Neural cell (in vitro differentiated cells): ENCODE measurements around the gene CTBP2. TPM values are rescaled to one million over a fixed set of nuclear protein-coding genes. Genes with fewer than 3 reads are reported as not detected.

Source experiments
- H2AFZ ChIP-seq: fragments of 200-600, 300-800 bp; sonication (generic), shearing (Covaris generic); 2 replicates; pipeline ENCODE4 v1.6.0; 2014; ENCODE audit warnings: low read depth, mild to moderate bottlenecking, antibody characterized with exemption, low read length, moderate library complexity
- H3F3A ChIP-seq: fragments of 200-600 bp; shearing (Covaris generic); 2 replicates; pipeline ENCODE4 v1.6.1; 2016; ENCODE audit warnings: mild to moderate bottlenecking, moderate library complexity, mixed read lengths, antibody characterized with exemption, low read length; ENCODE audit not compliant: insufficient read depth, poor library complexity, severe bottlenecking
- H3K27ac ChIP-seq: fragments of 200-600, 300-800 bp; sonication (generic), shearing (Covaris generic); 2 replicates; pipeline ENCODE4 v1.5.1; 2014; ENCODE audit warnings: mild to moderate bottlenecking, low read length, moderate library complexity
- H3K27me3 ChIP-seq: fragments of 300-800, 200-600 bp; sonication (generic), shearing (Covaris generic); 2 replicates; pipeline ENCODE4 v1.6.0; 2014; ENCODE audit warnings: mild to moderate bottlenecking, low read depth, low read length, moderate library complexity; ENCODE audit not compliant: insufficient read depth
- H3K36me3 ChIP-seq: fragments of 300-800, 200-600 bp; sonication (generic), shearing (Covaris generic); 2 replicates; pipeline ENCODE4 v1.5.1; 2014; ENCODE audit warnings: mild to moderate bottlenecking, antibody characterized with exemption, low read length, moderate library complexity; ENCODE audit not compliant: insufficient read depth
- H3K4me2 ChIP-seq: fragments of 300-800, 200-600 bp; sonication (generic), shearing (Covaris generic); 2 replicates; pipeline ENCODE4 v1.6.0; 2014; ENCODE audit warnings: mild to moderate bottlenecking, low read length
- H3K4me3 ChIP-seq: fragments of 300-800, 200-600 bp; sonication (generic), shearing (Covaris generic); 2 replicates; pipeline ENCODE4 v1.5.1; 2014; ENCODE audit warnings: mild to moderate bottlenecking, low read length, moderate library complexity
- H3K79me2 ChIP-seq: fragments of 200-600 bp; shearing (Covaris generic); replicated peaks from 2 replicates; pipeline ENCODE4 v1.6.0; 2014; ENCODE audit warnings: mild to moderate bottlenecking, low read length, moderate library complexity; ENCODE audit not compliant: insufficient read depth
- H3K9ac ChIP-seq: fragments of 300-800, 200-600 bp; sonication (generic), shearing (Covaris generic); 2 replicates; pipeline ENCODE4 v1.6.1; 2016; ENCODE audit warnings: mild to moderate bottlenecking, low read length, mixed read lengths
- H3K9me2 ChIP-seq: fragments of 200-600 bp; shearing (Covaris generic); 2 replicates; pipeline ENCODE4 v1.6.1; 2016; ENCODE audit warnings: mild to moderate bottlenecking, low read length, mixed read lengths; ENCODE audit not compliant: insufficient read depth
- H3K9me3 ChIP-seq: fragments of 200-600, 300-800 bp; sonication (generic), shearing (Covaris generic); 2 replicates; pipeline ENCODE4 v1.6.1; 2016; ENCODE audit warnings: mild to moderate bottlenecking, mixed run types, low read length, moderate library complexity, mixed read lengths
- H4K20me1 ChIP-seq: fragments of 200-600 bp; shearing (Covaris generic); 2 replicates; pipeline ENCODE4 v1.6.1; 2016; ENCODE audit warnings: mild to moderate bottlenecking, mixed run types; ENCODE audit not compliant: insufficient read depth
- EP300 ChIP-seq: fragments of 450-650 bp; conservative IDR thresholded peaks from 2 replicates; pipeline ENCODE4 v1.6.1; 2014; ENCODE audit warnings: antibody characterized with exemption, mild to moderate bottlenecking, moderate library complexity; ENCODE audit not compliant: poor library complexity, severe bottlenecking
- EZH2 ChIP-seq: fragments of 200-600, 300-800 bp; shearing (Covaris generic), sonication (generic); IDR thresholded peaks from 2 replicates; pipeline ENCODE4 v1.6.1; 2014; ENCODE audit warnings: antibody characterized with exemption, low read length, borderline replicate concordance, mild to moderate bottlenecking; ENCODE audit not compliant: insufficient read depth, poor library complexity, severe bottlenecking
- MXI1 ChIP-seq: fragments of 450-650 bp; conservative IDR thresholded peaks from 2 replicates; pipeline ENCODE4 v1.6.1; 2014; ENCODE audit warnings: antibody characterized with exemption, mild to moderate bottlenecking; ENCODE audit not compliant: poor library complexity, severe bottlenecking
- POLR2AphosphoS5 ChIP-seq: IDR thresholded peaks from 2 replicates; pipeline ENCODE4 v1.6.1; 2012
- RAD21 ChIP-seq: fragments of 450-650 bp; conservative IDR thresholded peaks from 2 replicates; pipeline ENCODE4 v1.6.1; 2014; ENCODE audit warnings: antibody characterized with exemption, mild to moderate bottlenecking, moderate library complexity
- REST ChIP-seq: IDR thresholded peaks from 2 replicates; pipeline ENCODE4 v1.6.1; 2012; ENCODE audit warnings: borderline replicate concordance
- SMC3 ChIP-seq: fragments of 450-650 bp; conservative IDR thresholded peaks from 2 replicates; pipeline ENCODE4 v1.6.1; 2014; ENCODE audit warnings: antibody characterized with exemption, mild to moderate bottlenecking, moderate library complexity; ENCODE audit not compliant: poor library complexity
- TAF1 ChIP-seq: IDR thresholded peaks from 2 replicates; pipeline ENCODE4 v1.6.1; 2012; ENCODE audit warnings: low read depth
- polyA plus RNA-seq: library from polyadenylated mRNA; depleted of rRNA; stranded (reverse); fragments of >200 nt; gene quantifications from 2 replicates; pipeline ENCODE4 v1.2.3, GENCODE V29; 2014
- TF ChIP-seq, protein P1 (sequence below): fragments of 450-650 bp; IDR thresholded peaks from 2 replicates; pipeline ENCODE4 v1.5.1; 2014; ENCODE audit warnings: antibody characterized with exemption, mild to moderate bottlenecking, moderate library complexity; ENCODE audit not compliant: poor library complexity, severe bottlenecking

CTBP2 gene
- polyA plus RNA-seq, 1 donor from 2014 or later, result 59.5 TPM

- H4K20me1 ChIP-seq, result no peaks in the 10 kb centered on the region
- H3K9ac ChIP-seq, result peak overlapping the region; percentile 73
- TF ChIP-seq REST (no peak), MXI1 (no peak), EP300 (no peak), SMC3 (no peak), POLR2AphosphoS5 (no peak), EZH2 (no peak), RAD21 (no peak), TAF1 (no peak)
- TF ChIP-seq, protein P1, sequence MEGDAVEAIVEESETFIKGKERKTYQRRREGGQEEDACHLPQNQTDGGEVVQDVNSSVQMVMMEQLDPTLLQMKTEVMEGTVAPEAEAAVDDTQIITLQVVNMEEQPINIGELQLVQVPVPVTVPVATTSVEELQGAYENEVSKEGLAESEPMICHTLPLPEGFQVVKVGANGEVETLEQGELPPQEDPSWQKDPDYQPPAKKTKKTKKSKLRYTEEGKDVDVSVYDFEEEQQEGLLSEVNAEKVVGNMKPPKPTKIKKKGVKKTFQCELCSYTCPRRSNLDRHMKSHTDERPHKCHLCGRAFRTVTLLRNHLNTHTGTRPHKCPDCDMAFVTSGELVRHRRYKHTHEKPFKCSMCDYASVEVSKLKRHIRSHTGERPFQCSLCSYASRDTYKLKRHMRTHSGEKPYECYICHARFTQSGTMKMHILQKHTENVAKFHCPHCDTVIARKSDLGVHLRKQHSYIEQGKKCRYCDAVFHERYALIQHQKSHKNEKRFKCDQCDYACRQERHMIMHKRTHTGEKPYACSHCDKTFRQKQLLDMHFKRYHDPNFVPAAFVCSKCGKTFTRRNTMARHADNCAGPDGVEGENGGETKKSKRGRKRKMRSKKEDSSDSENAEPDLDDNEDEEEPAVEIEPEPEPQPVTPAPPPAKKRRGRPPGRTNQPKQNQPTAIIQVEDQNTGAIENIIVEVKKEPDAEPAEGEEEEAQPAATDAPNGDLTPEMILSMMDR, result no peak
- no peak overlapping the region for H3K4me2 ChIP-seq
- no peak overlapping the region for H2AFZ ChIP-seq
- H3K9me2 ChIP-seq, result no peaks in the 10 kb centered on the region
- H3K9me3 ChIP-seq, result no peaks in the 10 kb centered on the region
- peaks cover 19% of the 10 kb centered on the region for H3K27me3 ChIP-seq
- H3K79me2 ChIP-seq, result peaks cover 42% of the 10 kb centered on the region
- H3K4me3 ChIP-seq, result peak overlapping the region; percentile 76
- no peaks in the 10 kb centered on the region for H3K36me3 ChIP-seq
- H3K27ac ChIP-seq, result no peak overlapping the region
- H3F3A ChIP-seq, result no peaks in the 10 kb centered on the region
Measured at GRCh38 chr10:125159486-125159931, 854 bp downstream of the CTBP2 start.

GRCh38 chr10:125158601-125159485 is 1.5 kb downstream of the CTBP2 start:
- Histone ChIP-seq H3F3A (no peaks in the 10 kb centered on the region), H3K27me3 (peaks cover 19% of the 10 kb centered on the region), H3K36me3 (no peaks in the 10 kb centered on the region), H2AFZ (peak overlapping the region; percentile 3), H3K9me3 (no peaks in the 10 kb centered on the region), H3K9me2 (no peaks in the 10 kb centered on the region), H4K20me1 (no peaks in the 10 kb centered on the region), H3K79me2 (peaks cover 48% of the 10 kb centered on the region), H3K4me3 (peak overlapping the region; percentile 76), H3K4me2 (peak overlapping the region; percentile 79), H3K27ac (peak overlapping the region; percentile 14), H3K9ac (peak overlapping the region; percentile 73)
- TF ChIP-seq POLR2AphosphoS5 (peak; percentile 50), MXI1 (peak; percentile 66), TAF1 (peak; percentile 43), RAD21 (peak; percentile 53), EZH2 (no peak), SMC3 (peak; percentile 46), EP300 (peak; percentile 20), REST (peak; percentile 15)
- TF ChIP-seq, protein P1, result peak; percentile 24
